ENCODE data around the gene AP2A2.
"Not testable (repeated sequence)": the region's sequence is repeated elsewhere in the genome, so short reads cannot be mapped to it uniquely, and the experiment has no call there.

Gene AP2A2

GRCh38 chr11:1015826-1016545, 90.3 kb downstream of the AP2A2 start:
- Histone ChIP-seq H3K4me3 (ENCODE audit: low read length, poor library complexity, severe bottlenecking) (no peak overlapping the region), H3K4me1 (ENCODE audit: insufficient read depth, low read length, poor library complexity, severe bottlenecking) (no peaks in the 10 kb centered on the region), H3K9me2 (replicated peaks; ENCODE audit: low read depth, low read length) (no peaks in the 10 kb centered on the region), H2AFZ (ENCODE audit: low read length) (no peak overlapping the region), H4K20me1 (ENCODE audit: insufficient read depth, low read length, poor library complexity, severe bottlenecking) (no peaks in the 10 kb centered on the region), H3K79me2 (ENCODE audit: insufficient read depth, low read length) (no peaks in the 10 kb centered on the region), H3K27me3 (ENCODE audit: insufficient read depth, low read length, poor library complexity, severe bottlenecking) (no peaks in the 10 kb centered on the region), H3K9me3 (ENCODE audit: insufficient read depth, low read depth, low read length) (no peaks in the 10 kb centered on the region), H3K9ac (ENCODE audit: low read depth, low read length, poor library complexity, severe bottlenecking) (no peak overlapping the region), H3K4me2 (ENCODE audit: low read depth, low read length, poor library complexity, severe bottlenecking) (no peak overlapping the region), H3F3A (ENCODE audit: low read depth) (no peaks in the 10 kb centered on the region), H3K36me3 (ENCODE audit: insufficient read depth, low read length) (peaks cover 12% of the 10 kb centered on the region; the same call in 1 of the 2 replicates)
- TF ChIP-seq EZH2phosphoT487 (IDR thresholded peaks at IDR 0.05; ENCODE audit: borderline replicate concordance) (no peak), CTCF (conservative IDR thresholded peaks at IDR 0.05; ENCODE audit: low read length) (no peak)

- not testable (repeated sequence) for H3F3A ChIP-seq (ENCODE audit: low read depth); H3K4me2 ChIP-seq (ENCODE audit: low read depth, low read length, poor library complexity, severe bottlenecking); H3K9me3 ChIP-seq (ENCODE audit: insufficient read depth, low read depth, low read length)
Observed at GRCh38 chr11:1016610-1017126, 91.0 kb downstream of the AP2A2 start.

GRCh38 chr11:1017269-1018005, 91.8 kb downstream of the AP2A2 start:
- Histone ChIP-seq H3K79me2 (ENCODE audit: insufficient read depth, low read length) (no peaks in the 10 kb centered on the region), H3F3A (ENCODE audit: low read depth) (no peaks in the 10 kb centered on the region), H4K20me1 (ENCODE audit: insufficient read depth, low read length, poor library complexity, severe bottlenecking) (no peaks in the 10 kb centered on the region), H2AFZ (ENCODE audit: low read length) (no peak overlapping the region), H3K9me2 (replicated peaks; ENCODE audit: low read depth, low read length) (no peaks in the 10 kb centered on the region), H3K4me3 (ENCODE audit: low read length, poor library complexity, severe bottlenecking) (no peak overlapping the region), H3K4me1 (ENCODE audit: insufficient read depth, low read length, poor library complexity, severe bottlenecking) (no peaks in the 10 kb centered on the region), H3K36me3 (ENCODE audit: insufficient read depth, low read length) (no peaks in the 10 kb centered on the region), H3K27me3 (ENCODE audit: insufficient read depth, low read length, poor library complexity, severe bottlenecking) (no peaks in the 10 kb centered on the region), H3K4me2 (ENCODE audit: low read depth, low read length, poor library complexity, severe bottlenecking) (no peak overlapping the region), H3K9ac (ENCODE audit: low read depth, low read length, poor library complexity, severe bottlenecking) (no peak overlapping the region), H3K9me3 (ENCODE audit: insufficient read depth, low read depth, low read length) (no peaks in the 10 kb centered on the region)
- TF ChIP-seq CTCF (conservative IDR thresholded peaks at IDR 0.05; ENCODE audit: low read length) (no peak), EZH2phosphoT487 (IDR thresholded peaks at IDR 0.05; ENCODE audit: borderline replicate concordance) (no peak)

More at GRCh38 chr11:1016610-1017126, 91.0 kb downstream of the AP2A2 start:
- H3K36me3 ChIP-seq (ENCODE audit: insufficient read depth, low read length); H4K20me1 ChIP-seq (ENCODE audit: insufficient read depth, low read length, poor library complexity, severe bottlenecking); H3K4me1 ChIP-seq (ENCODE audit: insufficient read depth, low read length, poor library complexity, severe bottlenecking); H3K79me2 ChIP-seq (ENCODE audit: insufficient read depth, low read length); H3K27me3 ChIP-seq (ENCODE audit: insufficient read depth, low read length, poor library complexity, severe bottlenecking); H3K9ac ChIP-seq (ENCODE audit: low read depth, low read length, poor library complexity, severe bottlenecking); H3K4me3 ChIP-seq (ENCODE audit: low read length, poor library complexity, severe bottlenecking); H3K9me2 ChIP-seq (replicated peaks; ENCODE audit: low read depth, low read length); H2AFZ ChIP-seq (ENCODE audit: low read length): not testable (repeated sequence)

Measured in Loucy (cell line).